Cardiac fibroblast (primary cell): ENCODE measurements around the gene TFB2M.
"Not testable (repeated sequence)": the region's sequence is repeated elsewhere in the genome, so short reads cannot be mapped to it uniquely, and the experiment has no call there.

Experiments
- DNase-seq, 2 donors: peaks; one replicate each; pipeline versions ENCODE4 v3.0.0 to v3.0.0-alpha.2; 2010; ENCODE audit warnings: low read depth in 2 of 2
- H3K4me3 ChIP-seq, 2 donors: replicated peaks in 1 of 2; 1 replicate in 1 of 2; 2 replicates in 1 of 2; pipeline ENCODE4 v1.5.1; 2011; ENCODE audit warnings: low read depth in 2 of 2, low read length in 2 of 2, mild to moderate bottlenecking in 2 of 2, moderate library complexity in 1 of 2
- TF ChIP-seq, protein P1 (sequence below): IDR thresholded peaks from one replicate; pipeline ENCODE4 v1.5.1; 2011; ENCODE audit warnings: low read depth, mild to moderate bottlenecking, low read length, inconsistent platforms

The TFB2M gene, protein sequence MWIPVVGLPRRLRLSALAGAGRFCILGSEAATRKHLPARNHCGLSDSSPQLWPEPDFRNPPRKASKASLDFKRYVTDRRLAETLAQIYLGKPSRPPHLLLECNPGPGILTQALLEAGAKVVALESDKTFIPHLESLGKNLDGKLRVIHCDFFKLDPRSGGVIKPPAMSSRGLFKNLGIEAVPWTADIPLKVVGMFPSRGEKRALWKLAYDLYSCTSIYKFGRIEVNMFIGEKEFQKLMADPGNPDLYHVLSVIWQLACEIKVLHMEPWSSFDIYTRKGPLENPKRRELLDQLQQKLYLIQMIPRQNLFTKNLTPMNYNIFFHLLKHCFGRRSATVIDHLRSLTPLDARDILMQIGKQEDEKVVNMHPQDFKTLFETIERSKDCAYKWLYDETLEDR

DNA sequence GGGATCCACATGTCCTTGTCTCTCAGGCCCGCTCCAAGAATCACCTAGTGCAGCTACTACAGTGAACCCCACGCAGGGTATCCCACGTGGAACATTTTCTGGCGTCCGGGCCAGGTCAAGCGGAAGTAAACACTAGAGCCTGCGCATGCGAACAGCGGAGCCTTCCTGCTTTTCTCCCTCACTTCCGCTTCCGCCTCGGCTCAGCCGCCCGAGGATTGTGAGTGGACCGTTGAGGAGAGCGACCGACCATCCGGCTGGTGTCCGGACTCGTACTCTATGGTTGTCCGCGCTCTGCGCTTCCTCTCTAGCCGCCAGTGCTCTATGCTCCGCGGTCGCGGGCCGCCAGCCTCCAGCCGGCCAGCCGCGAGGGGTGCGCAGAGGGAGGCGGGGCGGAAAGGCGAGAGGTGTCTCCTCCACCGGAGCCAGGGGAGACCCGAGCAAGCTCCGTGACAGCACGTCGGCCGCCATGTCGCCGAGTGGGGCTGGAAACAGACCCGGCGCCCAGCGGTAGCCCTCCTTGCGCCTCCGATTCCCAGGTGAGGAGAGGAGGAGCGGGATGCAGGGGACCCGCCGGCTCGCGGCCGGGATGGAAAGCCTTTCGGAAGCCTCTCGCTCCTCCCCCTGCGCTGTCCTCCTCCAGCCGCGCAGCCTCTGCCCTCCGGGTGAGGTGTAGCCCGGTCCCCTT lies at the start of gene TFB2M, which contains the start of gene CNST:
Gene TFB2M (minus strand): TSS at position 134 of the 685 bp plus-strand sequence. CDS start 123 bp downstream, at position 11.
Gene CNST (plus strand): TSS at position 329 of the 685 bp plus-strand sequence. CDS start 25,107 bp downstream, outside the sequence.
- DNase-seq, result peak; percentile 99
- TF ChIP-seq, protein P1, sequence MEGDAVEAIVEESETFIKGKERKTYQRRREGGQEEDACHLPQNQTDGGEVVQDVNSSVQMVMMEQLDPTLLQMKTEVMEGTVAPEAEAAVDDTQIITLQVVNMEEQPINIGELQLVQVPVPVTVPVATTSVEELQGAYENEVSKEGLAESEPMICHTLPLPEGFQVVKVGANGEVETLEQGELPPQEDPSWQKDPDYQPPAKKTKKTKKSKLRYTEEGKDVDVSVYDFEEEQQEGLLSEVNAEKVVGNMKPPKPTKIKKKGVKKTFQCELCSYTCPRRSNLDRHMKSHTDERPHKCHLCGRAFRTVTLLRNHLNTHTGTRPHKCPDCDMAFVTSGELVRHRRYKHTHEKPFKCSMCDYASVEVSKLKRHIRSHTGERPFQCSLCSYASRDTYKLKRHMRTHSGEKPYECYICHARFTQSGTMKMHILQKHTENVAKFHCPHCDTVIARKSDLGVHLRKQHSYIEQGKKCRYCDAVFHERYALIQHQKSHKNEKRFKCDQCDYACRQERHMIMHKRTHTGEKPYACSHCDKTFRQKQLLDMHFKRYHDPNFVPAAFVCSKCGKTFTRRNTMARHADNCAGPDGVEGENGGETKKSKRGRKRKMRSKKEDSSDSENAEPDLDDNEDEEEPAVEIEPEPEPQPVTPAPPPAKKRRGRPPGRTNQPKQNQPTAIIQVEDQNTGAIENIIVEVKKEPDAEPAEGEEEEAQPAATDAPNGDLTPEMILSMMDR, result no peak
- H3K4me3 ChIP-seq, result peak within 1 kb of the TSS; percentile 98

DNA sequence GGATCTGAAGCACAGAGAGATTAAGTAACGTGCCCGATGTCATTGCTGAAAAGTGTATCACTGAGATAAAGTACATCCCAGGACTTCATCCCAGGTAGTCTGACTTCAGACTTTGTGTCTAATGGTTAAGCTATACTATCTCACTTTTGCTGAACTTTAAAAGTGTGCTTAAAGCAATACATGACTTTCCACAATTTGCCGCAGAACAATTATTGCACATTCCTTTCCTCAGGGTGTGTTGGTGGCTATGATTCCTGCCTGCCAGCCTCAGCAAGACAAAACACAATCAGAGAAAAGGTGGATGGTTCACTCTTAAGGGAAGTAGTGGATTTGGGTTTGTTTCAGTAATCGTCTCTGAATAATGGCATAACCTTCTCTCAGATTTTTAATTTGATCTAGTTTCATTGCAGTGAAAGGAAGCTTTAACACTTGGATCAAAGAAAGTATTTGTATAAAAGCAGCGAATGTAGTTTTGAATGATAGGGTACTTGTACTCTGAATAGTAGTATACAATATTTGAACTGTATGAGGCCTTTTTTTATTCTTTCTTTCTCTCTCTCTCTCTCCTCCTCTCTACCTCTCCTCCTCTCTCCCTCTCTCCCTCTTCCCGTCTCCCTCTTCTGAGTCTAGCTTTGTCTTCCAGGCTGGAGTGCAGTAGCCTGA lies 47.2 kb upstream of the TFB2M start:
- H3K4me3 ChIP-seq, result no peak overlapping the region
- TF ChIP-seq, protein P1, result no peak
- DNase-seq, result no peak

DNA sequence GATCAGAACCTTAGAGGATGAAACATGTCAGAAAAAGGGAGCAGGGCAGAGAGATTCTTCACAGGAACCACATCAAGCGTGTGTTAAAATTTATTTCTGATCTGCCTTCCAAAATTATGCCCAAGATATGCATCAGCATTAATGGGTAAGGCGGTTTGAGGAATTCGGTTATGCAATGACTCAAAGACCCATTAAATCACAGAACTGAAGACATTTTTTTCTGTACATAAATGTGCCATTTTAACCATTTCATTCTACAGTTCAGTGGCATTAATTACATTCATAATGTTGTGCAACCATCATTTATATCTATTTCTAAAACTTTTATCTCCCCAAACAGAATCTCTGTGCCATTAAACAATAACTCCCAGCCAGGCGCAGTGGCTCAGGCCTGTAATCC lies 43.6 kb upstream of the TFB2M start:
- H3K4me3 ChIP-seq, result no peak overlapping the region
- peak in 1 of 2 donors; percentile 31 for DNase-seq
- TF ChIP-seq, protein P1, result no peak

DNA sequence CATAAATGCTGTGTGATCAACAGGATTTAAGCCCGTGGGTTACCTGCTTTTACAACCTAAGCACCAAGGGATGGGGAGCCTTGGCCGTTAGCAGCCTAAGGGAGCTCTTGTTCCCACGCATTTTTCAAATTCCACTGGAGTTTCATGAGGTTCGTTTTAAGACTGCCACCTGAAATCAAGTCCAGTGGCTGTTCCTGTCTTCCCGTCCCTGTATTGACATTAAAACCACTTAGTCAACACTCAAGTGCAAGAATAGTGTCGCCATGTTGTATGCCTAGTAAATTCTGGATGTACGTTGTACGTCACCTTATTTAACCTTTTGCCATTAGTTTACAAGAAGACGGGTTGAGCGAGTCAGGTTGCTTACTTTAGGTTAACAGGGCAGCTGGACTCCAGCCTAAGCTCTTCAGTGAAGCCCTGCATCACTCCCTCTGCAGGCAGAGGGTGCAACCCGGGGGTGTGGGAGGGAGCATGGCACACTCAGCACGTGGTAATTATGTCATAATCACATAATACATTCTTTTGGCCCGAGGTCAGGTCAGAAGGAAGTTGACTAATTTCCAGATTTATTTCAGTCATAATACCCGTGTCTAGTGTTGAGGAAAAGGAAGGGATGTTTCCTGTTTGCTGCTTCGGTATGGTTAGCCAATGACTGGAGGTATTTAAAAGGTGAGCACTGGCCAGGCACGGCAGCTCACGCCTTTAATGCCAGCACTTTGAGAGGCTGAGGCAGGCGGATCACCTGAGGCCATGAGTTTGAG lies 42.7 kb upstream of the TFB2M start:
- TF ChIP-seq, protein P1, result peak; percentile 43
- no peak overlapping the region for H3K4me3 ChIP-seq
- DNase-seq, result peak; percentile 96 to 97

DNA sequence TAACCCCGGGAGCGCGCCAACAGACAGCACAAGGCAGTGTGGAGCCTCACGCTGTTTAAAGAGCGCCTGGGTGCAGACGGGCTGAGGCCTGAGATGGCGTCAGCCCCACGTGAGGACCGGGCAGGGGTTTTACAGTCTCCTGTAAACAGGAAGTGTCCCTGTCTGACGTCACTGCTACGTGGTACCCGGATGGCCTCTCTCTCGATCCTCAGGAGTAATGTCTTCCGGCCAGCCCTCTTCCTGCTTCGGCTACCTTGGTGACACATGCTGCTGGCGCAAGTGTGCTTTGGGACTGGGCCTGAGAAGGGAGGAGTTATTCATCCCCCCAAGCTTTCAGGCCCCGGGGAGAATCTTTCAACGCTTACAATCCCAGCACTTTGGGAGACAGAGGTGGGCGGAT lies 41.4 kb upstream of the TFB2M start:
- DNase-seq, result no peak
- TF ChIP-seq, protein P1, result no peak
- H3K4me3 ChIP-seq, result no peak overlapping the region

DNA sequence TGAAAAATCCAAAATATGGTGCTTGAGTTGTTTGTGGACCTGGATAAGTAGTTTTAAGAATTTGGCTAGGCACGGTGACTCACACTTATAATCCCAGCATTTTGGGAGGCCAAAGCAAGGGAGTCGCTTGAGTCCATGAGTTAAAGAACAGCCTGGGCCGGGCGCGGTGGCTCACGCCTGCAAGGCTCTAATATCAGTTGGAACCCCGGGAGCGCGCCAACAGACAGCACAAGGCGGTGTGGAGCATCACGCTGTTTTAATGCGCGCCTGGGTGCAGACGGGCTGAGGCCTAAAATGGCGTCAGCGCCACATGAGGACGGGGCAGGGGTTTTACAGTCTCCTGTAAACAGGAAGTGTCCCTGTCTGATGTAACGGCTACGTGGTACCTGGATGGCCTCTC lies 39.2 kb upstream of the TFB2M start:
- H3K4me3 ChIP-seq, DNase-seq: not testable (repeated sequence)
